ENCODE data around the gene ZBTB39.

The ZBTB39 gene

GRCh38 chr12:56991319-56992246, 14.8 kb downstream of the ZBTB39 start:
- Histone ChIP-seq H3K79me2 (ENCODE audit: insufficient read depth, low read length) (no peaks in the 10 kb centered on the region), H3K27ac (ENCODE audit: low read depth, low read length, poor library complexity, severe bottlenecking) (no peak overlapping the region), H4K20me1 (ENCODE audit: insufficient read depth, low read length) (no peaks in the 10 kb centered on the region), H3K9me3 (ENCODE audit: low read length) (no peaks in the 10 kb centered on the region), H3K9ac (ENCODE audit: low read length) (no peak overlapping the region), H3F3A (ENCODE audit: insufficient read depth, low read length) (no peaks in the 10 kb centered on the region), H3K4me1 (ENCODE audit: insufficient read depth, low read length, severe bottlenecking) (no peaks in the 10 kb centered on the region), H2AFZ (ENCODE audit: low read length) (no peak overlapping the region), H3K9me2 (ENCODE audit: low read depth, low read length) (no peaks in the 10 kb centered on the region), H3K27me3 (ENCODE audit: insufficient read depth, low read length) (0 out of 2 replicates have a peak, but pooled peaks cover 6% of the 10 kb centered on the region), H3K36me3 (ENCODE audit: insufficient read depth, low read length) (no peaks in the 10 kb centered on the region), H3K4me2 (ENCODE audit: low read length) (no peak overlapping the region), H3K4me3 (ENCODE audit: low read depth, low read length, poor library complexity, severe bottlenecking) (no peak overlapping the region)
- no peak for TF ChIP-seq EZH2 (IDR thresholded peaks at IDR 0.05; ENCODE audit: borderline replicate concordance, low read length)
- TF ChIP-seq, protein P1, sequence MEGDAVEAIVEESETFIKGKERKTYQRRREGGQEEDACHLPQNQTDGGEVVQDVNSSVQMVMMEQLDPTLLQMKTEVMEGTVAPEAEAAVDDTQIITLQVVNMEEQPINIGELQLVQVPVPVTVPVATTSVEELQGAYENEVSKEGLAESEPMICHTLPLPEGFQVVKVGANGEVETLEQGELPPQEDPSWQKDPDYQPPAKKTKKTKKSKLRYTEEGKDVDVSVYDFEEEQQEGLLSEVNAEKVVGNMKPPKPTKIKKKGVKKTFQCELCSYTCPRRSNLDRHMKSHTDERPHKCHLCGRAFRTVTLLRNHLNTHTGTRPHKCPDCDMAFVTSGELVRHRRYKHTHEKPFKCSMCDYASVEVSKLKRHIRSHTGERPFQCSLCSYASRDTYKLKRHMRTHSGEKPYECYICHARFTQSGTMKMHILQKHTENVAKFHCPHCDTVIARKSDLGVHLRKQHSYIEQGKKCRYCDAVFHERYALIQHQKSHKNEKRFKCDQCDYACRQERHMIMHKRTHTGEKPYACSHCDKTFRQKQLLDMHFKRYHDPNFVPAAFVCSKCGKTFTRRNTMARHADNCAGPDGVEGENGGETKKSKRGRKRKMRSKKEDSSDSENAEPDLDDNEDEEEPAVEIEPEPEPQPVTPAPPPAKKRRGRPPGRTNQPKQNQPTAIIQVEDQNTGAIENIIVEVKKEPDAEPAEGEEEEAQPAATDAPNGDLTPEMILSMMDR (IDR thresholded peaks at IDR 0.05; ENCODE audit: low read length): no peak

GRCh38 chr12:56990648-56991318, 15.6 kb downstream of the ZBTB39 start:
- no peak overlapping the region for H3K4me2 ChIP-seq (ENCODE audit: low read length)
- no peaks in the 10 kb centered on the region for H3K79me2 ChIP-seq (ENCODE audit: insufficient read depth, low read length)
- no peaks in the 10 kb centered on the region for H3K4me1 ChIP-seq (ENCODE audit: insufficient read depth, low read length, severe bottlenecking)
- H3K9ac ChIP-seq (ENCODE audit: low read length): no peak overlapping the region
- no peaks in the 10 kb centered on the region for H3K36me3 ChIP-seq (ENCODE audit: insufficient read depth, low read length)
- no peaks in the 10 kb centered on the region for H3K9me2 ChIP-seq (ENCODE audit: low read depth, low read length)
- 0 out of 2 replicates have a peak, but pooled peaks cover 6% of the 10 kb centered on the region for H3K27me3 ChIP-seq (ENCODE audit: insufficient read depth, low read length)
- H2AFZ ChIP-seq (ENCODE audit: low read length): no peak overlapping the region
- H3K4me3 ChIP-seq (ENCODE audit: low read depth, low read length, poor library complexity, severe bottlenecking): no peak overlapping the region
- TF ChIP-seq EZH2 (IDR thresholded peaks at IDR 0.05; ENCODE audit: borderline replicate concordance, low read length): no peak
- TF ChIP-seq, protein P1 (IDR thresholded peaks at IDR 0.05; ENCODE audit: low read length): no peak
- H3K9me3 ChIP-seq (ENCODE audit: low read length): no peaks in the 10 kb centered on the region
- no peaks in the 10 kb centered on the region for H3F3A ChIP-seq (ENCODE audit: insufficient read depth, low read length)
- no peak overlapping the region for H3K27ac ChIP-seq (ENCODE audit: low read depth, low read length, poor library complexity, severe bottlenecking)
- no peaks in the 10 kb centered on the region for H4K20me1 ChIP-seq (ENCODE audit: insufficient read depth, low read length)

- H3K27ac ChIP-seq (ENCODE audit: low read depth, low read length, poor library complexity, severe bottlenecking): no peak overlapping the region
- no peaks in the 10 kb centered on the region for H3F3A ChIP-seq (ENCODE audit: insufficient read depth, low read length)
- H3K4me3 ChIP-seq (ENCODE audit: low read depth, low read length, poor library complexity, severe bottlenecking): no peak overlapping the region
- H3K4me1 ChIP-seq (ENCODE audit: insufficient read depth, low read length, severe bottlenecking): no peaks in the 10 kb centered on the region
- TF ChIP-seq, protein P1 (IDR thresholded peaks at IDR 0.05; ENCODE audit: low read length): no peak
- no peak for TF ChIP-seq EZH2 (IDR thresholded peaks at IDR 0.05; ENCODE audit: borderline replicate concordance, low read length)
- H3K79me2 ChIP-seq (ENCODE audit: insufficient read depth, low read length): no peaks in the 10 kb centered on the region
- 0 out of 2 replicates have a peak, but pooled peaks cover 6% of the 10 kb centered on the region for H3K27me3 ChIP-seq (ENCODE audit: insufficient read depth, low read length)
- no peaks in the 10 kb centered on the region for H3K36me3 ChIP-seq (ENCODE audit: insufficient read depth, low read length)
- no peaks in the 10 kb centered on the region for H3K9me3 ChIP-seq (ENCODE audit: low read length)
- no peak overlapping the region for H2AFZ ChIP-seq (ENCODE audit: low read length)
- H3K9me2 ChIP-seq (ENCODE audit: low read depth, low read length): no peaks in the 10 kb centered on the region
- no peak overlapping the region for H3K4me2 ChIP-seq (ENCODE audit: low read length)
- no peaks in the 10 kb centered on the region for H4K20me1 ChIP-seq (ENCODE audit: insufficient read depth, low read length)
- H3K9ac ChIP-seq (ENCODE audit: low read length): no peak overlapping the region
Observed at GRCh38 chr12:56989861-56990610, 16.3 kb downstream of the ZBTB39 start.

All from OCI-LY1 (cell line).